ENCODE results near the gene THEMIS.

THEMIS gene

GRCh38 chr6:127877231-127877630 is 23.6 kb downstream of the THEMIS start:
- no peak overlapping the region for H3K27ac ChIP-seq
- H3K4me3 ChIP-seq: no peak overlapping the region
- DNase-seq (ENCODE audit: low spot score): no peak
- TF ChIP-seq CTCF (IDR thresholded peaks at IDR 0.05): no peak

GRCh38 chr6:127869772-127870404 is 31.0 kb downstream of the THEMIS start:
- no peak for TF ChIP-seq CTCF (IDR thresholded peaks at IDR 0.05)
- Histone ChIP-seq H3K27ac (no peak overlapping the region), H3K4me3 (no peak overlapping the region)

GRCh38 chr6:127869183-127869582 is 31.7 kb downstream of the THEMIS start:
- no peak for TF ChIP-seq CTCF (IDR thresholded peaks at IDR 0.05)
- H3K4me3 ChIP-seq: no peak overlapping the region
- no peak overlapping the region for H3K27ac ChIP-seq
- no peak for DNase-seq (ENCODE audit: low spot score)

More at GRCh38 chr6:127869772-127870404, 31.0 kb downstream of the THEMIS start:
- DNase-seq (ENCODE audit: low spot score): no peak

DNA sequence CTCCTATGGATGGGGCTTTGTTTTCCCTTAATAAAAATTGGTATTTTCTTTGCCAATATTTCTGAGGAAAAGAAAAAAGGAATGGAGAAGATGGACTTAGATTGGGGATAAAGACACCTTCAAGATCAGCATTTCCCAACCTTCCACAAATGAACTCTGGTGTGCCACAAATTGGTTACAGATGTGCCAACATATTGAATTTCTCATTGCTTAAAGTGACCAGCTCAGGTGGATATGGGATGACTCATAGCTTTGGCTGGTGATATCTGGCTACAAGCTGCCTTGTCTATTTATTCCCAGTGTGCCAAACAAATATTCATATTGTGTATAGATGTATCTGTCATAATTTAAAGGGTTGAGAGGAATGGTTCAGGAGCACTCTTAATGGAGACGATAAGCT is 32.5 kb downstream of the THEMIS start:
- TF ChIP-seq CTCF (IDR thresholded peaks at IDR 0.05): no peak
- no peak overlapping the region for H3K27ac ChIP-seq

GRCh38 chr6:127866766-127867165 is 34.1 kb downstream of the THEMIS start:
- no peak overlapping the region for H3K27ac ChIP-seq
- H3K4me3 ChIP-seq: no peak overlapping the region
- TF ChIP-seq CTCF (IDR thresholded peaks at IDR 0.05): no peak
- DNase-seq (ENCODE audit: low spot score): no peak

More for the DNA sequence above, 32.5 kb downstream of the THEMIS start:
- H3K4me3 ChIP-seq: no peak overlapping the region
- no peak for DNase-seq (ENCODE audit: low spot score)

DNA sequence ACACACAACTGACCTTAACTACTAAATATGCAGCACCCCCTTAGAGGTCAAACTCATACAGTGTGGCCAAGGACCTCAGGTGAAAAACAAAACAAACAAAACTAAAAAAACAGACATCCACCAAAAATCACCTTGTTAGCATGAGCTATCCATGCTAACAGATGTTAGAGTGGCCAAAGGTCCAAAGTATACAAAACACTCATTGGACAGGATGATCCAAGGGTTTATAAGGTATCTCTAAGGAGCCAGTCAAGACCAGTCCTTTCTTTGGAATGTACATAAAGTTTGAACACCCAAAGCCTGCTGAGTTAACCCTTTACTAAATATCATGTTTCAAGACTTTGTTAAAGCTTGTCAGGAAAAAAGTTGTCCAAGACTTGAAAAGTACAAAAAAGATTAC is 35.8 kb downstream of the THEMIS start:
- Histone ChIP-seq H3K4me3 (no peak overlapping the region), H3K27ac (no peak overlapping the region)
- DNase-seq (ENCODE audit: low spot score): no peak
- no peak for TF ChIP-seq CTCF (IDR thresholded peaks at IDR 0.05)

GRCh38 chr6:127864701-127865100 is 36.2 kb downstream of the THEMIS start:
- H3K4me3 ChIP-seq: no peak overlapping the region
- no peak for DNase-seq (ENCODE audit: low spot score)
- TF ChIP-seq CTCF (IDR thresholded peaks at IDR 0.05): no peak
- H3K27ac ChIP-seq: no peak overlapping the region

Measured in coronary artery (tissue), 2 donors.